Measurements from ENCODE around the gene CBX3.

Gene CBX3

DNA sequence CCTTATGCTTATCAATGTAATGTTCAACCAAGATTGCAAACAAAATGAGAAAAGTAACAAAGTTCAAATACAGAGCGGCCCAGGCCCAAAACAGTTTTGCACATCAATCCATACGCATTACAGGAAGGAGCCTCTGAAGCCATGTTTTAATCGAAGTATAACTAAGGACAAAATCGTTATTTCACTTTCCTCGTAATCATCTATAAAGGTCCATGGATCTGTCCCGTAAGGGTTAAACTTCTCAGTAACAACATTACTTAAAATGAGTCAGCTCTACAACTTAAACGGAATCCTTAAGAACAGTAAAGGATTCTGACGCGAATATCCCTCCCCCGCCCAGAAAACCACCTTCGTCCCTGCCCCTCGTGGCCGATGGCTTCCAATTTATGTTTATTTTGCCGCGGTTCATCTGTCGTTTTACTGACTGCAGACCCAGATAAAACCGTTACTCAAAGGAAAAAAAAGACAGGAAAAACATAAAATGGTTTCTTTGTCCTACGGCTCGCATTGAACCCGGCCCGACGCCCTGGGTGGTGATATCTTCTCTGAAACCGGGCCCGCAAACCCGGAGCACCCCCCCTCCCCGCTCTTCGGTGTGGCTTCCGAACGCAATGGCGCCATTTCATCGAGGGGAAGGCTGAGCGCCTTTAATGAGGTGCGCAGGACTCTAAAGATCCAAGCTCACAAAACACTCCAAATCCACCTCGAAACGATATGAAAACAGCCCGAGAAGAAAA, 2.1 kb upstream of the CBX3 start:
- Histone ChIP-seq H4K20me1 (ENCODE audit: insufficient read depth, low read length) (peaks cover 73% of the 10 kb centered on the region), H3K9ac (ENCODE audit: low read length) (peak overlapping the region; percentile 100), H3K27me3 (ENCODE audit: low read depth, low read length) (no peaks in the 10 kb centered on the region), H2AFZ (ENCODE audit: low read depth, low read length) (no peak overlapping the region), H3K4me3 (ENCODE audit: low read length) (peak overlapping the region; percentile 98), H3K27ac (ENCODE audit: low read length) (peak overlapping the region; percentile 100), H3K4me2 (ENCODE audit: low read length) (peak overlapping the region; percentile 84), H3K9me3 (ENCODE audit: insufficient read depth, low read length) (no peaks in the 10 kb centered on the region), H3K36me3 (replicated peaks; ENCODE audit: low read depth, low read length) (peaks cover 67% of the 10 kb centered on the region), H3K79me2 (ENCODE audit: low read length) (peaks cover 91% of the 10 kb centered on the region), H3K4me1 (ENCODE audit: low read length) (peaks cover 45% of the 10 kb centered on the region)
- TF ChIP-seq, protein P1, sequence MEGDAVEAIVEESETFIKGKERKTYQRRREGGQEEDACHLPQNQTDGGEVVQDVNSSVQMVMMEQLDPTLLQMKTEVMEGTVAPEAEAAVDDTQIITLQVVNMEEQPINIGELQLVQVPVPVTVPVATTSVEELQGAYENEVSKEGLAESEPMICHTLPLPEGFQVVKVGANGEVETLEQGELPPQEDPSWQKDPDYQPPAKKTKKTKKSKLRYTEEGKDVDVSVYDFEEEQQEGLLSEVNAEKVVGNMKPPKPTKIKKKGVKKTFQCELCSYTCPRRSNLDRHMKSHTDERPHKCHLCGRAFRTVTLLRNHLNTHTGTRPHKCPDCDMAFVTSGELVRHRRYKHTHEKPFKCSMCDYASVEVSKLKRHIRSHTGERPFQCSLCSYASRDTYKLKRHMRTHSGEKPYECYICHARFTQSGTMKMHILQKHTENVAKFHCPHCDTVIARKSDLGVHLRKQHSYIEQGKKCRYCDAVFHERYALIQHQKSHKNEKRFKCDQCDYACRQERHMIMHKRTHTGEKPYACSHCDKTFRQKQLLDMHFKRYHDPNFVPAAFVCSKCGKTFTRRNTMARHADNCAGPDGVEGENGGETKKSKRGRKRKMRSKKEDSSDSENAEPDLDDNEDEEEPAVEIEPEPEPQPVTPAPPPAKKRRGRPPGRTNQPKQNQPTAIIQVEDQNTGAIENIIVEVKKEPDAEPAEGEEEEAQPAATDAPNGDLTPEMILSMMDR (IDR thresholded peaks at IDR 0.05; ENCODE audit: low read depth, low read length), result no peak
- no peak for TF ChIP-seq EZH2phosphoT487 (IDR thresholded peaks at IDR 0.05; ENCODE audit: low read depth)

DNA sequence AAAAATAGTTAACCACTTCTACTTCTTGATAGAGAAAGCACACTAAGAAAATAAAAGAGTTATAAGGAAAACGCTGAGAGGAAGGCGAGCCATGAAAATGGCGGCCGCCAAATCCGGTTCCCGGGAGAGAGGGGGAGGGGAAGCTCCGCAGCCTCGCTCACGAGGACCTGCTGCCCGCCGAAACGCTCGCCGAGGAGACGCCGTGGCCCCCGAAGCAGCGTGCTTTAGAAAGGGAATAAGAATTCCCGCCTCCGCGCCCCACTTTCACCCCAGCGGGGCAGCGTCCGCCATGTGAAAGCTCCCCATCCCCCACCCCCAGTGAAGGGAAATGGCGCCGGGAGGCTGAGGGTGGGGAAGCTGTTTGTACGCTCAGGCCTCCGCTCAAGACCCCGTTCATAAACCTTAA, 1.5 kb upstream of the CBX3 start:
- Histone ChIP-seq H3K4me2 (ENCODE audit: low read length) (peak overlapping the region; percentile 84), H3K36me3 (replicated peaks; ENCODE audit: low read depth, low read length) (peaks cover 69% of the 10 kb centered on the region)
- TF ChIP-seq EZH2phosphoT487 (IDR thresholded peaks at IDR 0.05; ENCODE audit: low read depth), result no peak
- TF ChIP-seq, protein P1 (IDR thresholded peaks at IDR 0.05; ENCODE audit: low read depth, low read length), result no peak

DNA sequence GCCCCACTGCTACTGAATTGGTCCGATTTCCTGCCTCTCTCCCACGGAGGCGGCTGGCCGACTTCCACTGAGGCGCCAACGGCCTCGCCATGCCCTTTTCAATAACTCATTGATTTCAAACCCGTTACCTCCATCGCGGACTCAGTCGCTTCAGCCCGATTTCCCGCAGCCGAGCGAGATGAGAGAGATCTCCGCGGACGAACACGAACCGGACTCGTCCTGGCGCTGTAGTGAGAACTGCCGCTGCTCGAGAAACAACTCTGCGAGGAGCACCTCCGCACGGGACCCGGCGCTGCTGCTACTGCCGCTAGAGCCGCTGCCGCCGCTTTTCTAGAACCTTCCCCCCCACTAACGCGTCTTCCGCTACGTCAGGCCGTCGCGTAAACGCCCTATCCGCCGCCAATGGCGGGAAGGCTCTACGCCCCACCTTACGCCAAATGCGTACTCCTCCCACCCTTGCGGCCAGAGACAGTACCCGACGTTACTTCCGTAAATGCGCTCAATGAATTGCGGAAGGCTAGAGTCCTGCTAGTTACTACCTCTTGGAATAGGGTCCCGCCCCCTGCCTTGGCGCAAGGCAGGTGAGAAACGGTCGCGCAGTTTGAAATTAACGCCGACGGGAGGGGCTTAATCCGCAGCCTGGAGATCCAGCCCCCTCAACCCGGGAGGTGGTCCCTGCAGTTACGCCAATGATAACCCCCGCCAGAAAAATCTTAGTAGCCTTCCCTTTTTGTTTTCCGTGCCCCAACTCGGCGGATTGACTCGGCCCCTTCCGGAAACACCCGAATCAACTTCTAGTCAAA, 900 bp upstream of the CBX3 start, which contains the start of gene HNRNPA2B1:
Gene HNRNPA2B1, minus strand, starts transcription at position 303 of the 803 bp plus-strand sequence. Its CDS starts 169 bp downstream, at position 134.
- Histone ChIP-seq H3K27ac (ENCODE audit: low read length) (peak within 1 kb of the TSS; percentile 100), H3K9me3 (ENCODE audit: insufficient read depth, low read length) (no peaks in the 10 kb centered on the region), H3K9ac (ENCODE audit: low read length) (peak within 1 kb of the TSS; percentile 100), H3K4me2 (ENCODE audit: low read length) (peak within 1 kb of the TSS; percentile 86), H3K79me2 (ENCODE audit: low read length) (peaks cover 91% of the 10 kb centered on the region), H3K27me3 (ENCODE audit: low read depth, low read length) (no peaks in the 10 kb centered on the region), H4K20me1 (ENCODE audit: insufficient read depth, low read length) (peaks cover 73% of the 10 kb centered on the region), H2AFZ (ENCODE audit: low read depth, low read length) (peak within 1 kb of the TSS; percentile 82), H3K4me3 (ENCODE audit: low read length) (peak within 1 kb of the TSS; percentile 98), H3K4me1 (ENCODE audit: low read length) (peaks cover 46% of the 10 kb centered on the region), H3K36me3 (replicated peaks; ENCODE audit: low read depth, low read length) (peaks cover 67% of the 10 kb centered on the region)
- no peak for TF ChIP-seq EZH2phosphoT487 (IDR thresholded peaks at IDR 0.05; ENCODE audit: low read depth)
- TF ChIP-seq, protein P1 (IDR thresholded peaks at IDR 0.05; ENCODE audit: low read depth, low read length), result no peak

More for the DNA sequence above, 1.5 kb upstream of the CBX3 start:
- Histone ChIP-seq H3K27me3 (ENCODE audit: low read depth, low read length) (no peaks in the 10 kb centered on the region), H4K20me1 (ENCODE audit: insufficient read depth, low read length) (peaks cover 73% of the 10 kb centered on the region), H3K4me3 (ENCODE audit: low read length) (peak overlapping the region; percentile 98), H3K9me3 (ENCODE audit: insufficient read depth, low read length) (no peaks in the 10 kb centered on the region), H3K27ac (ENCODE audit: low read length) (peak overlapping the region; percentile 100), H3K4me1 (ENCODE audit: low read length) (peaks cover 48% of the 10 kb centered on the region), H3K9ac (ENCODE audit: low read length) (peak overlapping the region; percentile 100), H2AFZ (ENCODE audit: low read depth, low read length) (no peak overlapping the region), H3K79me2 (ENCODE audit: low read length) (peaks cover 91% of the 10 kb centered on the region)
